ENCODE measurements around the gene NCEH1. TPM values are rescaled to one million over a fixed set of nuclear protein-coding genes. Genes with fewer than 3 reads are reported as not detected.

The NCEH1 gene
- total RNA-seq, 1 donor from 2014 or later = 2.3 TPM

DNA sequence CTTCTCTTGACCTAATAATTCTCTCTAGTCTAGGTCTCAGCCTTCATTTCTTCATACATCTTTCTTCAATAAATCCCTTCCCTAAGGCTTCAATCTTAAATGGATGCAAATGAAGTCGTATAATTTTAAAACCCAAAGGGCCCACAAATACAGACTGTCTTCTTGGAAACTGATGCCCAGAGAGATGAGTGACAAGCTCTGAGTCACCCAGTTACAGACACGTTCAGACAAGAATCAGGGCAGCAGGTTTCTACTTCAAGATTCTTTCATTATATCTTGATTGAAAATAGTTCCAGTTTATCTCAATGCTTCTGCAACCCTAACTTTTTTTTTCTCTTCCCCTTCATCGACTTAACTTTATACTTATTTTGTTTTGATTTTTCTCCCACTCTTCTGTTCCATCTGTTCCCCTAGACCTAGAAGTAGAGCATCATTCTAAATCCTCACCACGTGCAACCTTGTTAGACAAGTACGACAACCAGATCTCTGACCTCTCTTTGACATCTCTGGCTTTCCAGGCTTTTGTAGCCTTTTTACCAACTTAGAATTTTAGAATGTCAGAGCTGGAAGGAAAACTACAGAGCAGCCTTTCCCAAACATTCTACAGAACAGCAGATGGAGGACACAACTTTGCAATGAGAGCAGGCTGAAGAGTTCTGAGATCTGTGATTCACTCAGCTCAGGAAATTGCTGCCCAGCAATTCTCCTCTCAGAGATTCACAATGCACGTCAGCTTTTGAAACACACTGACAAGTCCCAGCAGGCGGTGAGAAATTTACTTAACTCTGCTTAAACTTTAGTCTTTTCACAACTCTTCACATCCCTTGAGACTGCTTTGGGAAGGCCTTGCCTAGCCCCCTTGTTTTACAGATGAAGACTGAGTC lies 25.3 kb downstream of the NCEH1 start:
- Mint-ChIP-seq H3K9me3 (no peaks in the 10 kb centered on the region), H3K4me3 (no peak overlapping the region), H3K27ac (ENCODE audit: unreplicated experiment) (no peak overlapping the region), H3K27me3 (ENCODE audit: low read depth) (no peaks in the 10 kb centered on the region), H3K4me1 (no peaks in the 10 kb centered on the region), H3K36me3 (ENCODE audit: low read depth) (no peaks in the 10 kb centered on the region)
- DNase-seq (ENCODE audit: low read depth, low spot score) = no peak
- TF ChIP-seq, protein P1, sequence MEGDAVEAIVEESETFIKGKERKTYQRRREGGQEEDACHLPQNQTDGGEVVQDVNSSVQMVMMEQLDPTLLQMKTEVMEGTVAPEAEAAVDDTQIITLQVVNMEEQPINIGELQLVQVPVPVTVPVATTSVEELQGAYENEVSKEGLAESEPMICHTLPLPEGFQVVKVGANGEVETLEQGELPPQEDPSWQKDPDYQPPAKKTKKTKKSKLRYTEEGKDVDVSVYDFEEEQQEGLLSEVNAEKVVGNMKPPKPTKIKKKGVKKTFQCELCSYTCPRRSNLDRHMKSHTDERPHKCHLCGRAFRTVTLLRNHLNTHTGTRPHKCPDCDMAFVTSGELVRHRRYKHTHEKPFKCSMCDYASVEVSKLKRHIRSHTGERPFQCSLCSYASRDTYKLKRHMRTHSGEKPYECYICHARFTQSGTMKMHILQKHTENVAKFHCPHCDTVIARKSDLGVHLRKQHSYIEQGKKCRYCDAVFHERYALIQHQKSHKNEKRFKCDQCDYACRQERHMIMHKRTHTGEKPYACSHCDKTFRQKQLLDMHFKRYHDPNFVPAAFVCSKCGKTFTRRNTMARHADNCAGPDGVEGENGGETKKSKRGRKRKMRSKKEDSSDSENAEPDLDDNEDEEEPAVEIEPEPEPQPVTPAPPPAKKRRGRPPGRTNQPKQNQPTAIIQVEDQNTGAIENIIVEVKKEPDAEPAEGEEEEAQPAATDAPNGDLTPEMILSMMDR (conservative IDR thresholded peaks at IDR 0.05) = no peak

DNA sequence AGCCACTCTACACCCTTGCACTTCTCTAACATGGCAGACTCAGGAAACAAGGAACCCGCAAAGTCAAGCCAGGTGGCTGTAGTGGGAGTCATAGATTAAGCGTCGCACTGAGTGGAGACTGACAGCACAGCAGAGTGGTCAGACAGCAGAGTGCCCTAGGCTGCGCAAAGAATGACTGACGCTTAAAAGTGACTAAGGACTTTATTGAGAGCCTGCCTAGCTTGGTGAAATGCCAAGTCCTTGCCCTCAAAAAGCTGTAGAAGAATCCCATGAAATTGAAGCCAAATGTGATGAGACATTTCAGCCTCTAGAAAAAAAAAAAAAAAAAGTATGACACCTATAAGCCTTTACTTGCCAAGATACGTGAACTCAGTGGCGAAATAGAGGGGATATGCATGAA lies 30.2 kb downstream of the NCEH1 start:
- Mint-ChIP-seq H3K36me3 (ENCODE audit: low read depth) (no peaks in the 10 kb centered on the region), H3K4me1 (peaks cover 26% of the 10 kb centered on the region), H3K27ac (ENCODE audit: unreplicated experiment) (no peak overlapping the region), H3K4me3 (no peak overlapping the region), H3K27me3 (ENCODE audit: low read depth) (no peaks in the 10 kb centered on the region), H3K9me3 (no peaks in the 10 kb centered on the region)
- TF ChIP-seq, protein P1 (conservative IDR thresholded peaks at IDR 0.05) = no peak
- no peak for DNase-seq (ENCODE audit: low read depth, low spot score)

DNA sequence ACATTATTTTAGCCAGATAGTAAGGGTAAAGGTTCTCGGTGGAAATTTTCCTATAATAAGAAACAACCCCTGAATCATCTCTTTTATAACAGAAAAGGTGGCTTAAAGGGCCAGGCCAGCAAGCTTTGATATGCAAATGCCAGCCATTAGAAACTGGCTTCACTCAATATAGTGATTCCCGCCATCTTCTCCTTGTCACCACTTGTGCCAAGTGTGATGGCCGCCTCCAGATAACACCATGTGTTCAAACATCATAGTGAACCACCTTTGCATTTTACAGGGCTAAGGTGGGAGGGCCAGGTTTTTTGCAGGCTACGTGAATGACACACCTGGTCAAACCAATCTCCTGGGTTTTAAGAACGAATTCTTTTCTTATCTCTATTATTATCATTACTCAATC lies 31.3 kb downstream of the NCEH1 start:
- Mint-ChIP-seq H3K36me3 (ENCODE audit: low read depth) (no peaks in the 10 kb centered on the region), H3K4me1 (peaks cover 29% of the 10 kb centered on the region), H3K27ac (ENCODE audit: unreplicated experiment) (no peak overlapping the region), H3K4me3 (no peak overlapping the region), H3K9me3 (no peaks in the 10 kb centered on the region), H3K27me3 (ENCODE audit: low read depth) (no peaks in the 10 kb centered on the region)
- DNase-seq (ENCODE audit: low read depth, low spot score) = no peak
- TF ChIP-seq, protein P1 (conservative IDR thresholded peaks at IDR 0.05) = no peak

DNA sequence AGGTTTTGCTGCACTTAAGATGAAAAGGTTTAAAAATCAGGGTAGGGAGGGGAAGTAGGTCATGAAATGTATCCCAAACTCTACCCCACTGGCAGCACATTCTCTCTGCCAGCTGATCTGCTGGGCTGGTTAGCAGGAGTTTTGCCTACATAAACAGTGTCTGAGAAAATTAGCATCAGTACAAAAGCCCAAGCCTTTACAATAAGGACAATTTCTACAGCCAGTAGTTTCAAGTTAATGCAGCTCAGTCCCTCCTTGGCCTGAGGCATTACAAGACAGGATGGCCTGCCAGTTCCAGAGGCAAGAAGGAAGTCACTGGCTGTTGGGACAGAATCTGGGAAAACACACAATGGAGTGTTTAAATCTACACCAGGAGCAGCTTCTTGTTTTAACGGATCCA lies 32.8 kb downstream of the NCEH1 start:
- H3K36me3 Mint-ChIP-seq (ENCODE audit: low read depth) = no peaks in the 10 kb centered on the region
- H3K27ac Mint-ChIP-seq (ENCODE audit: unreplicated experiment) = no peak overlapping the region
- peak overlapping the region; percentile 33 for H3K4me3 Mint-ChIP-seq
- peaks cover 29% of the 10 kb centered on the region for H3K4me1 Mint-ChIP-seq
- TF ChIP-seq, protein P1 (conservative IDR thresholded peaks at IDR 0.05) = no peak
- DNase-seq (ENCODE audit: low read depth, low spot score) = no peak
- H3K27me3 Mint-ChIP-seq (ENCODE audit: low read depth) = no peaks in the 10 kb centered on the region
- H3K9me3 Mint-ChIP-seq = no peaks in the 10 kb centered on the region

DNA sequence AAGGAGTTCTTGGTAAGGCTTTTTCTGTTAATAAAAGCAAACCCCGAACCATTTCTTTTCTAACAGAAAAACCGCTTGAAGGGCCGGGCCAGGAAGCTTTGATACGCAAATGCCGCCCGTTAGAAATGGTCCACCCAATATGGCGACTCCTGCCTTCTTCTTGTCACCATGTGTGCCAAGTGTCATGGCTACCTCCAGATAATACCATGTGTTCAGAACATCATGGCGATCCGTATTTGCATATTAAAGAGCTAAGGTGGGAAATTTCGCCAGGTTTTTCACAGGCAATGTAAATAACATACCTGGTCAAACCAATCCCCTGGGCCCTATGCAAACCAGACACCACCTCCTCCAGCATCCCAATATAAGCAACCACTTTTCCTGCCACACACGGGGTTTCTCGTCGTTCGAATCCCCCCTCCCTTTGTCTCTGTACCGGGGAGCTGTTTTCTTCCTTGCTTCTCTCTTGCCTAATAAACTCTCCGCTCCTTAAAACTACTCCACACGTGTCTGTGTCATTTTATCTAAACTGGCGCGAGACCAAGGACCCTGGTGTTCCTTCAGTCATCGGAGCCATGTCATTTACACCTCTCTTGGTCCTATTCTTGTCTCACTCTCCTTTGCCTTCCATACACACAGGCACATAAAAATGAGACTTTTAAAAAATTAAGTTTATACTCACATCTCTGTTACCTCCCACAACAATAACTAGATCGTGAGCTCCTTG lies 34.5 kb downstream of the NCEH1 start:
- DNase-seq (ENCODE audit: low read depth, low spot score) = no peak
- Mint-ChIP-seq H3K27me3 (ENCODE audit: low read depth) (no peaks in the 10 kb centered on the region), H3K9me3 (no peaks in the 10 kb centered on the region), H3K4me1 (peaks cover 29% of the 10 kb centered on the region), H3K27ac (ENCODE audit: unreplicated experiment) (no peak overlapping the region), H3K4me3 (no peak overlapping the region), H3K36me3 (ENCODE audit: low read depth) (no peaks in the 10 kb centered on the region)
- TF ChIP-seq, protein P1 (conservative IDR thresholded peaks at IDR 0.05) = no peak

Measured in neural crest cell (in vitro differentiated cells).